Measurements from ENCODE around the gene OSMR.
"Not testable (repeated sequence)": the region's sequence is repeated elsewhere in the genome, so short reads cannot be mapped to it uniquely, and the experiment has no call there.

OSMR gene

GRCh38 chr5:38830521-38831051 is 15.2 kb upstream of the OSMR start:
- no peak for DNase-seq (ENCODE audit: low read depth in 2 of 2, low spot score in 1 of 2)

GRCh38 chr5:38831117-38831516 is 14.7 kb upstream of the OSMR start:
- DNase-seq (ENCODE audit: low read depth in 2 of 2, low spot score in 1 of 2), result no peak

GRCh38 chr5:38831909-38832308 is 13.9 kb upstream of the OSMR start:
- no peak for DNase-seq (ENCODE audit: low read depth in 2 of 2, low spot score in 1 of 2)

DNA sequence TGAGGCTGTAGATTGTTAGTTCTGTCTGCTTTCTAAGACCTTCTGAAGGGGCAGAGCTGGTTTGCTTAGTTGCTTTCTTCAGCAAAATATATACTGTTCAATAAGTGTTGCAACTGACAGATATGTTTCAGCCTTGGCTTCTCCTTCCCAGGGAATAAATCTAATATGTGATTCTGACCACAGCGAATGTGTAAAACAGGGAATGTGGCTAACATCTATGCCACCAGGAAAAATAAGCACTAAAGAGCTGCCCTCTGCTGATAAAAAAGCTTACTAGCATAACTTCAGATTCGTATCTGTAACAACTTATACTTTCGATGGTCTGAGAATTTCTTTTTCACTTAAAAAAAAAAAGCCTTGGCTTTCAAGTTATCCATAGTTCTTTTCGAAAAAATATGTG is 13.0 kb upstream of the OSMR start:
- DNase-seq (ENCODE audit: low read depth in 2 of 2, low spot score in 1 of 2), result no peak

GRCh38 chr5:38835887-38836286 is 9.9 kb upstream of the OSMR start:
- DNase-seq (ENCODE audit: low read depth in 2 of 2, low spot score in 1 of 2), result no peak

- DNase-seq (ENCODE audit: low read depth in 2 of 2, low spot score in 1 of 2), result no peak
Measured at GRCh38 chr5:38837416-38837815, 8.4 kb upstream of the OSMR start.

GRCh38 chr5:38837932-38838331 is 7.9 kb upstream of the OSMR start:
- DNase-seq (ENCODE audit: low read depth in 2 of 2, low spot score in 1 of 2), result no peak

- no peak for DNase-seq (ENCODE audit: low read depth in 2 of 2, low spot score in 1 of 2)
Measured at GRCh38 chr5:38843665-38844064, 2.1 kb upstream of the OSMR start.

GRCh38 chr5:38846379-38847011 is 683 bp downstream of the OSMR start:
- no peak for DNase-seq (ENCODE audit: low read depth in 2 of 2, low spot score in 1 of 2)

DNA sequence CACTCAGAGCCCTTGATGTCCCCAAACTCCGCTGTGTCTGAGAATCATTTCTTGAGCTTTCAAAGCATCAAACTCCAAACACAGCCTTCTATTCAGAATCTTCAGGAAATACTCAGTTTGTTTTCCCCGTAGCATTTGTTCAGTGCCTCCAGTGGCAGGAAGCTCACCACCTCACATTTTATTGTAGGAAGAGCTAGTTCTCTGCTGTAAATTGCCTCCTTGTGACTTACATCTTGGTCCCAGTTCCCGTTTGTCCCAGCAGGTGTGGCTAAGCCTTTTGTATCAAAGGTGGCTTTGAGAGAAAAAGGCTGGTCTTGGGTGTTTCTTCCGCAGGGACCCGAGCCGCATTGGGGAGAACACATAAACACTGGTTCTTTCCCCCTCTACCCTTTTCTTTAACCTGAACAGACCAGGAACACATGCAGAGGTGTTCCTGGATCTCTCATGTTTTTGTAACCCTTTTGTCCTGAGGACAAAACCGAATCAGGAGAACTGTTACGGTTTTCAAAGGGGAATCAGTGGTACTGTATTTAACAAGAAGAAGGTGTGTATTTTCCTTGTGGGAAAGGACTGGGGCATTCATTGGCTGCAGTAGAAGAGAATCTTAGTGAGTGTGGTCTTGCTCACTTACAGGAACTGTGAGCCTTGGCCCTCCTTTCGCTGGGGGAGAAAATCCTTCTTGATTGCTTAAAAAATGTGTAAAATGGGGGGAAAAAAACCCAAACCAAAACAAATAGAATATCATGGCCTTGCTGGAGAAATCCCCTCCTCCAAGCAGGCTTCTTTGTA is 1.9 kb downstream of the OSMR start:
- DNase-seq (ENCODE audit: low read depth in 2 of 2, low spot score in 1 of 2), result no peak

- DNase-seq (ENCODE audit: low read depth in 2 of 2, low spot score in 1 of 2), result no peak
Measured at GRCh38 chr5:38848637-38849036, 2.8 kb downstream of the OSMR start.

- DNase-seq (ENCODE audit: low read depth in 2 of 2, low spot score in 1 of 2), result not testable (repeated sequence)
Measured at GRCh38 chr5:38851640-38852039, 5.8 kb downstream of the OSMR start.

DNA sequence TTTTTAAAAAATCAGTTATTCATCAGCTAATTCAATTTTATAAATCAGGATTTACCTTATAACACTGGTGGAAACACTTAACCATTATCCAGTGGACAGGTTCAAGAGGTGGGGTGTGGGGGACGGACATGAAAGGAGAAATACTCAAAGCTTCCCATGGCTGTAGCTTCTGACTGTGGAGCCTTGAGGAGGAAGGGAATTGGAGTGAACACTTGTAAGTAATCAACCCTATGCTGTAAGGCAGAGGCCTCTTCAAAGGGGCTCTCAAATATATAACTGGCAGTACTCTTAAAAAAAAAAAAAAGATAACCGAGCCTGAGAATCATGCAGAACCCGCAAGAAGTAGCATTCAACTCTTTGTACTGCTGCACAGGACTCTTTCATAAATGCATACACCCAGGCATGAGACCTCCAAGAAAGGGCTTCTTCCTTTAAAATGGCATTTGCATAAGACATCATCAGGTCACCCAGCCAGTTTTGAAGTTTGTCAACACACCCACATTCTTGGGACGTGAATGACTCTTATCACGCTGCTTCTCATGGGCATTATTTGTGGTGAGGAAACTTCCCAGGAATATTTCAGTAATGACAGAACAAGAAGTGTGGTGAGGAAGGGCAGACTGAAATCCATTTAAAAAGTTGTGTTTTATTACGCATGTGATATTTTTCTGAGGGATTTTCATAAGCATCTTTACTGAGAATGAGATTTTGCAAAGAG is 8.1 kb downstream of the OSMR start:
- no peak for DNase-seq (ENCODE audit: low read depth in 2 of 2, low spot score in 1 of 2)

- DNase-seq (ENCODE audit: low read depth in 2 of 2, low spot score in 1 of 2), result no peak
Measured at GRCh38 chr5:38854907-38855306, 9.1 kb downstream of the OSMR start.

DNA sequence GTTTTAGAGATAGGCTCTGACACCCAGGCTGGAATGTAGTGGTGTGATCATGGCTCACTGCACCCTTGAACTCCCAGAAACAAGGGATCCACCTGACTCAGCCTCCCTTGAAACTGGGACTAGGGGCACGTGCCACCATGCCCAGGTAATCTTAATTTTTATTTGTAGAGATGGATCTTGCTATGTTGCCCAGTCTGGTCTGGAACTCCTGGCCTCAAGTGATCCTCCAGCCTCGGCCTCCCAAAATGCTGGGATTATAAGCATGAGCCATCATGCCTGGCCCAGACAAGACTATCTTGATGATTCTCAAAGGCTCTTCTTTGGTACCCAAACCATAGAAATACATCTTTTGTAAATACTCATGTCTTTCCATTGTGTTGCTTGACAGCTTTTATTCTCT is 10.8 kb downstream of the OSMR start:
- DNase-seq (ENCODE audit: low read depth in 2 of 2, low spot score in 1 of 2), result no peak

DNA sequence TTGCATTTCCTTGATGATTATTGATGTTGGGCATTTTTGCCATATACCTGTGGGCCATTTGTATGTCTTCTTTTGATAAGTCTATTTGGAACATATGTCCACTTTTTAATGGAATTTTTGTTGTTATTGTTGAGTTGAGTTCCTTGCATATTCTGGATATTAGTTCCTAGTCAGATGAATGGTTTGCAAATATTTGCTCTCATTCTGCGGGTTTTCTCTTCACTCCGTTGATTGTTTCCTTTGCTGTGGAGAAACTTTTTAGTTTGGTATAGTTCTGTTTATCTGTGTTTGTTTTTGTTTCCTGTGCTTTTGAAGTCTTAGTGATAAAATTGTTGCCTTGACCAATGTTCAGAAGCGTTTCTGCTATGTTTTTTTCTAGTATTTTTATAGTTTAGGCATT is 13.0 kb downstream of the OSMR start:
- DNase-seq (ENCODE audit: low read depth in 2 of 2, low spot score in 1 of 2), result no peak

GRCh38 chr5:38861986-38862770 is 16.4 kb downstream of the OSMR start:
- not testable (repeated sequence) for DNase-seq (ENCODE audit: low read depth in 2 of 2, low spot score in 1 of 2)

DNA sequence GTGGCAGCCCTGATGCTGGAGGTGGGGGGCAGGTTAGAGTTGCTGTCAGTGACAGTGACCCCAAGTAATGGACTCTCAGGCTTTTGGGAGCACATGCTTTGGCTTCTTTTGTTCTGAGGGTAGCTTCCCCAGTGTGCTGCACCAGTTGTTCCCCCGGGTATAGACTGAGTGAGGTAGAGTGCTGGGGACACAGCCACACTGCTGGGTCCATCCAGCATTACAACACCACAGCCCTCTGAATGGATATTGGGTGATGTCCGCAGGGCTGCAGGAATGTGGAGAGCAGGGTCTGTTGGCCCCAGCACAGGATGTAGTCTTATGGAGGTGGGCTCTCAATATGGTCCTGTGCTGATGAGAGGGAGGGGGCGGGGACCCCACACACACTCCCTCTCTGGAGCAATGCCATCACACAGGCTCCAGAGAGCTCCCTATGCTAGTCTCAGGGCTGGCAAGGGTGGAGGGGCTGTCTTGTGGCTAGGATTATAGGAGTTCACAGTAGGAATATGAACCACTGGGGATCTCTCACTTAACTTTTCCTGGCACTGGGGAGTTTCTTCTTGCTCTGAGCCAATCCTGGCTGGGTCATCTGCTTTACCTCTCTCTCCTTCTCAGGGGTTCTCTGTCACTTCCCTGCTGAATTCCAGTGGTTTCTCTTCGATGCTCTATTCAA is 20.7 kb downstream of the OSMR start:
- no peak for DNase-seq (ENCODE audit: low read depth in 2 of 2, low spot score in 1 of 2)

DNA sequence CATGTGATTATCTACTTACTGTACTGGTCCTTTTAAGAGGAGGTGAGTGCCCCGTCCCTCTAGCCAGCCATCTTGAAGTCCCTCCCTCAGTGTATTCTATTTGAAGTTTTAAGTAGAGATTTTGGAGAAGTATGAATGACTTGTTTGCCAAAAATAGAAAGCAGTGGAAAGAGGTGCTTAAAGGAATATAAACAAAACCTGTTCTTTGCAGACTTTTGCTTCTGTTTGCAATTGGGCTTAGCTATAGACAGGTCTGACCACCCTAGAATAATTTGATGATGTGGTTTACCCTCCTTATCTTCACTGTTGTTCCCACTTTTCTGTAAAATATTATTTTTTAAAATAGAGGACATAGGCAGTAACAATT is 21.2 kb downstream of the OSMR start:
- DNase-seq (ENCODE audit: low read depth in 2 of 2, low spot score in 1 of 2), result no peak

DNA sequence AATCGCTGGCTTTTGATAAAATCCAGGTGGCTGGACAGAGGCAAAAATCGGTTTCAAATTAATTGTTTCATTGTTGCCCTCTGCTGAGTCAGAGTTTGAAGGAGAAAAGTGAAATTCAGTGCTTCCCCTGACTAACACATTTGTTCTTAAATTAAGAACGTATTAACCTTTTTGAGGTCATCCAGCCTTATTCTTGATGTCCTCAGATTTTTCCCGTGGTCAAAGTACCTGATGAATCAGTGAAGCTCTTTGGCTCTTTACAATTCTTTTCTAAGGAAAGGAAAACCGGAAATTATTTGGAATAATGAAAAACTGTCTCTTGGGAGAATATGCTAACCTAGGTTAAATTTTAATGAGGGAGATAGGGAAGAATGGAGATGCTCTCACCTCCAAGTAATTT is 21.6 kb downstream of the OSMR start:
- DNase-seq (ENCODE audit: low read depth in 2 of 2, low spot score in 1 of 2), result no peak

DNA sequence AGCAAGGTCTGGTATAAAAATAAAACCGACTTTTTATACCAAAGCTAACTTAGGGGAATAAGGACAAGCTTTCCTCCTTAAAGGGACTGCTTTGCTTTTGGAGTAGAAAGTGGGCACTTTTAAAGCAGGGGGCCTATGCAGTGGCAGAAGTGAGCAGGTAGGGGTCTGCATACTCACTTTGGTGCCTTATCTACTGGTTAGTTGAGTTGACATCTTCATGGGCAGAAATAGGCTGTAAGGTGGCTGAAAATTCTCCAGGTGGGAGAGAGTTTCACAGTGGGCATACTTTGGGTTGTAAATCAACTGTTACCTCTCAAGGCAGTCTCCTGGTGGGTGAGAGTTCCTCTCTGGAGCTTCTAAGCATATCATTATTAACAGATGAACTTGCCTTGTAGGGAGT is 24.8 kb downstream of the OSMR start:
- DNase-seq (ENCODE audit: low read depth in 2 of 2, low spot score in 1 of 2), result no peak

Measured in stimulated activated CD8-positive, alpha-beta memory T cell treated with anti-CD3 and anti-CD28 coated beads, Interleukin-4, amount 100 ng/mL, for 1 hour (primary cell).